GM12892 (cell line): Measurements from ENCODE around the gene TAB3.

Source experiments
- POLR2A ChIP-seq: IDR thresholded peaks from 2 replicates; pipeline ENCODE4 v1.6.1; 2011; ENCODE audit warnings: low read depth, low read length, control low read depth
- POLR2AphosphoS5 ChIP-seq: IDR thresholded peaks from 2 replicates; pipeline ENCODE4 v1.6.1; 2011; ENCODE audit warnings: low read depth, low read length, control low read depth
- TAF1 ChIP-seq: IDR thresholded peaks from 2 replicates; pipeline ENCODE4 v1.6.1; 2011; ENCODE audit warnings: low read depth, mild to moderate bottlenecking, control low read depth, low read length, borderline replicate concordance

DNA sequence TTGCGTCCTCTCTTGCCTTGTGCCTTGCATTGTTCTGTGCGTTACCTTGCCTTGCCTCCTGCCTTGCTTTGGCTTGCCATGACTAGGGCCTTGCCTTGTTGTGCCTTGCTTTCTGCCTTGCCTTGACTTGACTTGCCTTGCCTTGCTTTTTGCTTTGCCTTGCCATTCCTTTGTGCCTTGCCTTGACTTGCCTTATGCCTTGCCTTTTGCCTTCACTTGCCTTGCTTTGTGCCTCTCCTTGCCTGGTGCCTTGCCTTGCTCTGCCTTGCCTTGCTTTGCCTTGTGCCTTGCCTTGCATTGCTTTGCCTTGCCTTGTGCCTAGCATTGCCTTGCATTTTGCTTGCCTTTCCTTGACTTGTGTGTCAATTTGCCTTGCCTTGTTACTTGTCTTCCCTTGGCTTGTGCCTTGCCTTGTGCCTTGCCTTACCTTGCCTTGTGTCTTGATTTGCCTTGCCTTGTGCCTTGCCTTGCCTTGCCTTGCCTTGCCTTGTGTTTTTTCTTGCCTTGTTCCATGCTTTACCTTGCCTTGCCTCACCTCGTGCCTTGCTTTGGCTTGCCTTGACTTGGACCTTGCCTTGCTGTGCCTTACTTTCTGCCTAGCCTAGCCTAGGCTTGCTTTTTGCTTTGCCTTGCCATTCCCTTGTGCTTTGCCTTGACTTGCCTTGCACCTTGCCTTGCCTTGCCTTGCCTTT lies 95.8 kb downstream of the TAB3 start:
- no peak for TF ChIP-seq TAF1
- TF ChIP-seq POLR2A = no peak
- TF ChIP-seq POLR2AphosphoS5 = no peak
